Measurements from ENCODE around the gene ADCK2.
"Not testable (repeated sequence)": the region's sequence is repeated elsewhere in the genome, so short reads cannot be mapped to it uniquely, and the experiment has no call there.

Gene ADCK2

GRCh38 chr7:140649556-140650205 lies 23.1 kb upstream of the ADCK2 start:
- DNase-seq: no peak

GRCh38 chr7:140650367-140650766 lies 22.4 kb upstream of the ADCK2 start:
- DNase-seq: no peak

GRCh38 chr7:140653319-140654108 lies 19.2 kb upstream of the ADCK2 start:
- DNase-seq: peak; percentile 92

GRCh38 chr7:140654109-140654387 lies 18.7 kb upstream of the ADCK2 start:
- no peak for DNase-seq

- DNase-seq: no peak
Measured at GRCh38 chr7:140654661-140655060, 18.1 kb upstream of the ADCK2 start.

- no peak for DNase-seq
Measured at GRCh38 chr7:140655511-140656408, 17.0 kb upstream of the ADCK2 start.

GRCh38 chr7:140656548-140657515 lies 15.9 kb upstream of the ADCK2 start:
- no peak for DNase-seq

- DNase-seq: no peak
Measured at GRCh38 chr7:140657891-140658290, 14.9 kb upstream of the ADCK2 start.

GRCh38 chr7:140659856-140660255 lies 12.9 kb upstream of the ADCK2 start:
- DNase-seq: no peak

- no peak for DNase-seq
Measured at GRCh38 chr7:140661124-140661523, 11.6 kb upstream of the ADCK2 start.

GRCh38 chr7:140662938-140663337 lies 9.8 kb upstream of the ADCK2 start:
- not testable (repeated sequence) for DNase-seq

GRCh38 chr7:140667476-140667875 lies 5.3 kb upstream of the ADCK2 start:
- no peak for DNase-seq

- DNase-seq: no peak
Measured at GRCh38 chr7:140668641-140669040, 4.1 kb upstream of the ADCK2 start.

- no peak for DNase-seq
Measured at GRCh38 chr7:140669352-140669751, 3.4 kb upstream of the ADCK2 start.

GRCh38 chr7:140669862-140670261 lies 2.9 kb upstream of the ADCK2 start:
- DNase-seq: not testable (repeated sequence)

GRCh38 chr7:140670343-140670935 lies 2.3 kb upstream of the ADCK2 start:
- DNase-seq: no peak

GRCh38 chr7:140671966-140672365 lies 779 bp upstream of the ADCK2 start:
- DNase-seq: no peak

- DNase-seq: peak; percentile 72
Measured at GRCh38 chr7:140673063-140673773, 473 bp downstream of the ADCK2 start.

- DNase-seq: no peak
Measured at GRCh38 chr7:140673774-140674155, 1.0 kb downstream of the ADCK2 start.

- peak; percentile 78 for DNase-seq
Measured at GRCh38 chr7:140674356-140674800, 1.6 kb downstream of the ADCK2 start.
